ENCODE data around the gene HNMT. TPM values are rescaled to one million over a fixed set of nuclear protein-coding genes. Genes with fewer than 3 reads are reported as not detected.

Gene HNMT
- total RNA-seq, 2 donors from 2014 or later, result 8.0 to 10.5 TPM

- H3K27me3 ChIP-seq, result no peaks in the 10 kb centered on the region
- H3K4me1 ChIP-seq, result no peaks in the 10 kb centered on the region
- H3K27ac ChIP-seq, result no peak overlapping the region
- TF ChIP-seq CTCF (IDR thresholded peaks at IDR 0.05), result no peak
- no peak for DNase-seq (ENCODE audit: low spot score)
- no peaks in the 10 kb centered on the region for H3K9me3 ChIP-seq
- no peak overlapping the region for H3K4me3 ChIP-seq
- no peaks in the 10 kb centered on the region for H3K36me3 ChIP-seq
These were observed 13.5 kb downstream of the HNMT start for GRCh38 chr2:137977790-137978189.

- H3K4me1 ChIP-seq, result no peaks in the 10 kb centered on the region
- H3K27ac ChIP-seq, result peak overlapping the region in 1 of 2 donors; percentile 46
- no peaks in the 10 kb centered on the region for H3K9me3 ChIP-seq
- no peaks in the 10 kb centered on the region for H3K27me3 ChIP-seq
- no peak overlapping the region for H3K4me3 ChIP-seq
- no peak for DNase-seq (ENCODE audit: low spot score)
- no peaks in the 10 kb centered on the region for H3K36me3 ChIP-seq
- TF ChIP-seq CTCF (IDR thresholded peaks at IDR 0.05), result no peak
These were observed 16.2 kb downstream of the HNMT start for GRCh38 chr2:137980459-137980858.

- no peak overlapping the region for H3K4me3 ChIP-seq
- H3K4me1 ChIP-seq, result no peaks in the 10 kb centered on the region
- no peaks in the 10 kb centered on the region for H3K27me3 ChIP-seq
- no peak for TF ChIP-seq CTCF (IDR thresholded peaks at IDR 0.05)
- no peak for DNase-seq (ENCODE audit: low spot score)
- peak overlapping the region in 1 of 2 donors; percentile 46 for H3K27ac ChIP-seq
- H3K9me3 ChIP-seq, result no peaks in the 10 kb centered on the region
- H3K36me3 ChIP-seq, result no peaks in the 10 kb centered on the region
These were observed 16.9 kb downstream of the HNMT start for GRCh38 chr2:137981112-137981656.

- no peak overlapping the region for H3K27ac ChIP-seq
- no peaks in the 10 kb centered on the region for H3K4me1 ChIP-seq
- no peaks in the 10 kb centered on the region for H3K9me3 ChIP-seq
- TF ChIP-seq CTCF (IDR thresholded peaks at IDR 0.05), result no peak
- H3K27me3 ChIP-seq, result no peaks in the 10 kb centered on the region
- H3K36me3 ChIP-seq, result no peaks in the 10 kb centered on the region
- DNase-seq (ENCODE audit: low spot score), result no peak
- no peak overlapping the region for H3K4me3 ChIP-seq
These were observed 19.3 kb downstream of the HNMT start for GRCh38 chr2:137983581-137983980.

GRCh38 chr2:137986268-137986667 is 22.0 kb downstream of the HNMT start:
- peaks cover 7% of the 10 kb centered on the region for H3K36me3 ChIP-seq
- TF ChIP-seq CTCF (IDR thresholded peaks at IDR 0.05), result no peak

GRCh38 chr2:137987011-137987410 is 22.7 kb downstream of the HNMT start:
- no peak for TF ChIP-seq CTCF (IDR thresholded peaks at IDR 0.05)
- no peak for DNase-seq (ENCODE audit: low spot score)
- H3K4me1 ChIP-seq, result no peaks in the 10 kb centered on the region
- H3K4me3 ChIP-seq, result no peak overlapping the region
- no peak overlapping the region for H3K27ac ChIP-seq
- peaks cover 7% of the 10 kb centered on the region for H3K36me3 ChIP-seq
- peaks cover 0 to 6% of the 10 kb centered on the region in 2 donors for H3K9me3 ChIP-seq
- no peaks in the 10 kb centered on the region for H3K27me3 ChIP-seq

More at GRCh38 chr2:137986268-137986667, 22.0 kb downstream of the HNMT start:
- H3K4me1 ChIP-seq, result no peaks in the 10 kb centered on the region
- peaks cover 0 to 6% of the 10 kb centered on the region in 2 donors for H3K9me3 ChIP-seq
- no peak overlapping the region for H3K4me3 ChIP-seq
- DNase-seq (ENCODE audit: low spot score), result no peak
- H3K27me3 ChIP-seq, result no peaks in the 10 kb centered on the region
- H3K27ac ChIP-seq, result no peak overlapping the region

All from right atrium auricular region (tissue), 2 donors.